HG02798 (cell line): Measurements from ENCODE around the gene RELB.
"Not testable (repeated sequence)": the region's sequence is repeated elsewhere in the genome, so short reads cannot be mapped to it uniquely, and the experiment has no call there.

Source experiments
- ATAC-seq: cut with Tn5 transposase; IDR thresholded peaks from one replicate; pipeline ENCODE4 v1.9.1; 2021; ENCODE audit warnings: mild to moderate bottlenecking; ENCODE audit not compliant: unreplicated experiment, poor library complexity

RELB gene, protein sequence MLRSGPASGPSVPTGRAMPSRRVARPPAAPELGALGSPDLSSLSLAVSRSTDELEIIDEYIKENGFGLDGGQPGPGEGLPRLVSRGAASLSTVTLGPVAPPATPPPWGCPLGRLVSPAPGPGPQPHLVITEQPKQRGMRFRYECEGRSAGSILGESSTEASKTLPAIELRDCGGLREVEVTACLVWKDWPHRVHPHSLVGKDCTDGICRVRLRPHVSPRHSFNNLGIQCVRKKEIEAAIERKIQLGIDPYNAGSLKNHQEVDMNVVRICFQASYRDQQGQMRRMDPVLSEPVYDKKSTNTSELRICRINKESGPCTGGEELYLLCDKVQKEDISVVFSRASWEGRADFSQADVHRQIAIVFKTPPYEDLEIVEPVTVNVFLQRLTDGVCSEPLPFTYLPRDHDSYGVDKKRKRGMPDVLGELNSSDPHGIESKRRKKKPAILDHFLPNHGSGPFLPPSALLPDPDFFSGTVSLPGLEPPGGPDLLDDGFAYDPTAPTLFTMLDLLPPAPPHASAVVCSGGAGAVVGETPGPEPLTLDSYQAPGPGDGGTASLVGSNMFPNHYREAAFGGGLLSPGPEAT

DNA sequence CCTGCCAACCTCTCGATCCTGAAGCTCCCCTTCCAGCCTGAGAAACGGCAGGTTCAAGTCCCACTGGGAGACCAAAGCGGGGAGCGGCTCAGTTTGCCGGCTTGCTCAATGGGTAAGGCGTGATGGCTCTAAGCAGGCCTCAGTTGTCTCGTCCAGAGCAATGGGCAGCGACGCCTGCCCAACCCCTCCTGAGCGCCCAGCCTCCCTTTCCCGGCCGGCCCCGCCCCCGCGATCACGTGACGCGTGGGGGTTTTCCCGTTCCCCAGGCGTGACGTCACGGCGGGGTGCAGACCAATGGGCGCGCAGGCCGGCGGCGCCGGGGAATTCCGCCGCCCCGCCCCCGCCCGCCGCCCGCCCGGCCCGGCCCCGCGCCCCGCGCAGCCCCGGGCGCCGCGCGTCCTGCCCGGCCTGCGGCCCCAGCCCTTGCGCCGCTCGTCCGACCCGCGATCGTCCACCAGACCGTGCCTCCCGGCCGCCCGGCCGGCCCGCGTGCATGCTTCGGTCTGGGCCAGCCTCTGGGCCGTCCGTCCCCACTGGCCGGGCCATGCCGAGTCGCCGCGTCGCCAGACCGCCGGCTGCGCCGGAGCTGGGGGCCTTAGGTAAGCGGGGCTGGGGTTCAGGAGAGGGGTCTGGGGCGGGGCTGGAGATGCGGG is at the start of gene RELB:
TSS of gene RELB (plus strand) at position 378 of the 653 bp plus-strand sequence. CDS start at position 494, 116 bp downstream.
- peak; percentile 65 for ATAC-seq

DNA sequence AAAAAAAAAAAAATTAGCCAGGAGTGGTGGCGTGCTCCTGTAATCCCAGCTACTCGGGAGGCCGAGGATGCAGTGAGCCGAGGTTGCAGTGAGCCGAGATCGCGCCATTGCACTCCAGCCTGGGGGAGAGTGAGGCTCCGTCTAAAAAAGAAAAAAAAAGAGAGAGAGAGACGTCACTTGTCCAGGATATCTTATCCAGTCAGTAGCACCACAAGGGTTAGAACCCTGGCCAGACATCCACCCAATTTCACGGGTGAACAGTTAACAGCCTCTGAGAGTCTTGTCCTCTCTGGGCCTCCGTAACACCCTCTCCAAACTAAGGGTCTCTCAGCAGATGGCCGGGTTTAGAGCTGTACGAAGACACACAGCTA is 47.0 kb upstream of the RELB start:
- no peak for ATAC-seq

DNA sequence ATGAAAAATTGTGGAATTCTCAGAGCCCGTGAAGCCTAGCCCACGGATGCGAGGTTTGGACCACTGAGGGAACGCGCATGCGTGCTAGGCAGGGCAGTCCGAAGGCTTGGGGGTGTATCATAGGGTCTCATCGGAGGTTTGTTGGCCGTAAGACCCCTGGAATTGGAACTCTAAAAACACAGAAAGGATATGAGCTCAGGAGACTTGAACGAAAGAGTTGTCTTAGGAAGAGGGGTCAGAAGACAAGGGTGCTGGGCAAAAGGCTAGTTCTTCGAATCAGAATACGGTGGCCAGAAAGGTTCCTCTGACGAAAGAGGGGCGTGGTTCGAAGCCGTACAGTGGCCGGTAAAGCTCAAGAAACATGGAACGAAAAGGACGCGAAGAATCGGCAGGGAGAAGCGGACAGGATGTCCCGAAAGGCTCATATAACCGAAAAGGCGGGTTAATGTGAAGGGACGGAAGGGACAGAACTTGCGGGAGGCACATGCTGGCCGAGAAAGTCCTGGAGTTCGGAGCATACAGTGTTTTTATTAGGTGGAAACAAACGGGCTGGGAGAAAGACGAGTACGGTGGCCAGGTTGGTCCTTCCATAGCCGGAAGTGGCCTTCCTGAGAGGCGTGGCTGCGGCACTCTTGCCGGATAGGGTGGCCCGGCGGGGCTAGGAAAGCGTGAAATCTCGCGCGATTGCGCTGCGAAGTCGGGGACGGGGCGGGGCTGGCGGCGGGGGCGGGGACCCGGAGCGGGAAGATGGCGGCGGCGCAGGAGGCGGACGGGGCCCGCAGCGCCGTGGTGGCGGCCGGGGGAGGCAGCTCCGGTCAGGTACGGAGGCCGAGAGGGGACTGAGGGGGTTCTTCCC is 46.4 kb upstream of the RELB start, which contains the start of gene CLPTM1:
TSS of gene CLPTM1 (plus strand) at position 732 of the 856 bp plus-strand sequence. CDS start at position 748, 16 bp downstream.
- ATAC-seq: peak; percentile 89

DNA sequence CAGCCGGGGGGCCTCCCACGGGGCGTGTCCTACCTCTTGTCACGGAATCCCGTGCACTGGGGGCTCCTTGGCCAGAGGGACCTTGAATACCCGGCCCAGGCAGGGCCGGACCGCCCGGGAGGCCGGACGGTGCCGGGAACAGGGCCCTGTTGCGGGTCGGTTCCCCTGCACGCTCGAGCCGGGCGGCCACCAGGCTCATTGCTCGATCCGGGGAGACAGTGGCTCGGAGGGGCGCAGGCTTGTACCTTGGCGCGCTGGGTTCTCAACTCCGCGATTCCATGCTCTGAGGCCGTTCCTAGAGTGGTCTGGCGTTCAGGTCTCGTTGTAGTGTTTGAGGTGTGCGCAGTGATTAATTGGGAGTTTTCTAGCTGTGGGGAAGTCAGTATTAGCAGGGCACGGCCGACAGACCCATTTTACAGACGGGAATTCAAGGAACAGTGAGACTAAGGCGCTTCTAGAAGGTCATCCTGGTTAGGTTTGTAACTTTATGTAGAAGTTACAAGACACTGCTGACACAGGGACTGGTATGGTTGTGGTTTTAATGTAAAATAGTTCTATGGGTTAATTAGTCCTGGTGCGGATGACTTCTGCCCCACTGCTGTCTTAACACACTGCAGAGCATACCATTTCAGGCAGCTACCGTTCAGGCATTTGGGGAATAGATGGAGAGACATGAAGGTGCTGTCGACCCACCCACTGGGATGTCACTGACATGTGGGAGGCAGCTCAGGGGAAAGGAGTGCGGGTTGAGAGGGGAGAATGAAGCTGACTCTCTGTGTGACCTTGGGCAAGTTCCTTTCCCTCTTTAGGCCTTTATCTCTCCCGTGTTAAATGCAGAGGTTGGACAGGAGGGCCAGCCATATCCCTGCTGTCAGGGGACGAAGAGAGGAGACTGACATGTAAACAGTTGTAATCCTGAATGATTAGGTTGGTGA is 45.5 kb upstream of the RELB start:
- no peak for ATAC-seq

DNA sequence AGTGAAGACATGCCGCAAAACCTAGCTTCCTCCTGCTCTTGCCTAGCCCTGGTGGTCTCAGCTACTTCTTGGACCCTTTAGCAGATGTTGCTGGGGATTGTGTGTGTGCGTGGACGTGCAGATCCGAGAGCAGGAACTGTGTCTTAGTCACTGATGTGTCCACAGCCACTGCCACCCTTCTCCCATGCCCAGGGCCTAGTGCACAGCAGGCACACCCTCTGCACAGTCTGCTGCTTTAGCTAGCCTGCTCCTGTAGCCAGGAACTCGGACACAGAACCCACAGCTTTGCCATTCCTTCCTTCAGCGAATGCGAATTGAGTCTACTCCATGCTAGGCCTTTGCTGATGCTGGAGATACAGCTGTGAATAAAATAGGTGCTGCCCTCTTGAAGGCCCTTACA is 43.7 kb upstream of the RELB start:
- ATAC-seq: no peak

DNA sequence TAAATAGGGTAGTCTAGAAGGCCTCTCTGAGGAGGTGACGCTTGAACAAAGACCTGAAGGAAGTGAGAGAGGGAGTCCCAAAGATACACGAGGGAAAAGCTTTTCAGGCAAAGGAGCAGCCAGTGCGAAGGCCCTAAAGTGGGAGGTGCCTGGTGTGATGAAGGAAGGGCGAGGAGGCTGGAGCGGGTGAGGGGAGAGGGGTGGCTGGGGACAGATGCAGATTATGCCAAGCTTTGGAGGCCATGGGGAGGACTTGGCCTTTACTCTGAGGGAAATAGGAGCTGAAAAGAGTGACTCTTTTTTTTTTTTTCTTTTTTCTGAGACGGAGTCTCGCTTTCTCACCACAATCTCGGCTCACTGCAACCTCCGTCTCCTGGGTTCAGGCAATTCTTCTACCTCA is 43.2 kb upstream of the RELB start:
- no peak for ATAC-seq

DNA sequence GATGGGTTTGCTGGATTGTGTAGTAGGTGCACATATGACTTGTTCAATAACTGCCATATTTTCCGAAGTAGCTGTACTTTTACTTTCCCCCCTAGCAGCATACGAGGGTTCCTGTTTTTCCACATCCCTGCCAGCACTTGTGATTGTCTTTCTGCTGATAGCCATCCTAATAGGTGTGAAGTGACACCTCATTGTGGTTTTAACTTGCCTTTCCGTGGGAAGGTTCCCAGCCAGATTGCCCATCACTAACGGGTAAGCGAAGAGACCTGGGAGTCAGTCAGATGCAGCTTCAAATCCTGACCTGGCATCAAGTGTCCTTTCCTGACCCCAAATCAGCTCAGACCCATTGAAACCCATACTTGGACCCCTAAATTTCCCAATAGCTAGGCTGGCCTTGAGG is 41.6 kb upstream of the RELB start:
- no peak for ATAC-seq

DNA sequence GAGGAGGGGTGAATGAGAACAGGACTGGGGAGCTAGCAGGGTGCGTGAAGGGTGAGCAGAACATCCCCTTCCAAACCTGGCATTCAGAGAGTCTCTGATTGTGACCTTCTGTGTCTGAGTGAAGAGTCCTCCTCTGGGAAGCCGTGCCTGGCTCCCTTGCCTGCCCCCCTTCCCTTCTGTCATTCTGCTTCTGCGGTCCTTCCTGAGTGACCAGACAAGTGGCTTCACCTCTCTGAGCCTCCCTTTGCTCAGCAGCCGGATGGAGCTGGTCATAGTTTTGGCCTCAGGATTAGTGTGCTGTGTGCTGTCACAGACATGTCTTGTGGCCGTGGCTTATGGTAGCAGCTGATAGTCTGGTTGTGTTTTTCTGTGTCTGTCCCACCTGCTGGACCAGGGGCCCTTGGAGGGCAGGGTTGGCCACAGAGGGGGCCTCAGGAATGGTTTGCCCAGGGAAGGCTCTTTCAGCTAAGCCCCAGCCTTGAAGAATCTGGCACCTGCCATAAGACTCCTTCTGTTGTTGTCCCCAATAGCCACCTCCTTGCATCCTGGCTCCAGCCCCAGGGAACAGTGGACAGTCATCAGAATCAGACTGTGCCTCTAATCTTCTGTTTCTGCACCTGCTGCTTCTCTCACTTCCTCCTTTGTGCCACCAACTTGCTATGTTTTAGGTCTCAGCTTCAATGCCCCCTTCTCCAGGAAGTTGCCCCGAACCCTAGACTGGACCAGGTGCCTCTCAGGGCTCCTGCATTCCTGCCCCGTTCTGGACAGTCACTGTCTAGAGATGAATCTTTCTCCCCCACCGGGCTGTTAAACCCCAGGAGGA is 40.1 kb upstream of the RELB start:
- ATAC-seq: no peak

DNA sequence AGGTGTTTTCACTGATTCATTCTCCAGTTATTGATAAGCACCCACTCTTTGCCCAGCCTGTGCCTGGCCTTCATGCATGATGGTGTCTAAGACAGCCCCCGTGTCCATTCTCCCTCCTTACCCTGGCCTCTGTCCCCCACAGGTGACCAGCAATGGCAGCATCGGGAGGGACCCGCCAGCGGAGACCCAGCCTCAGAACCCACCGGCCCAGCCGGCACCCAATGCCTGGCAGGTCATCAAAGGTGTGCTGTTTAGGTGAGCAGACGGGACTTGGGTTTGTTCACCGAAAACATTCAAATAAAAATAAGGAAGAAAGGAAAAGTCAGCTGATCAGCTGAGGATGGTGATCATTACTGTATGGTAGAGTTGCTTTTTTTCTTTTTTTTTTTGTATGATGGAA is 39.4 kb upstream of the RELB start:
- no peak for ATAC-seq

DNA sequence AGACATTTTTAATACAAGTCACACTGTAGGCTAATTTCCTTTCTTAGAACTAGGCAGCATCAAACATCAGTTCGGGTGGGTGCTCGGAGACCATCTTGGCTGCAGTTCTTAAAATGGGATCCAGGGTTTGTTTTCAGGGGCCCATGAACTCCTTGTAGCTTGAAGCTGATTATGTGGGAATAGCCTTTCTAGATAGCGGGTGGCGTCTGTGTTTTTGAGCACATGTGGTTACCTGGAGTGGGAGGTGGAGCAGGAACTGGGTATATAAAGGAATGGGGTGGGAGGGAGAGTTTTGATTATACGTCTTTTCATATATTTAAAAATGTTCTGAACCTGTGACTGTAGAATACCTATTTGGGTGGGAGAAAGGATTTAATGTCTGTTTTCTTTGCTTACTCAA is 33.1 kb upstream of the RELB start:
- ATAC-seq: no peak

DNA sequence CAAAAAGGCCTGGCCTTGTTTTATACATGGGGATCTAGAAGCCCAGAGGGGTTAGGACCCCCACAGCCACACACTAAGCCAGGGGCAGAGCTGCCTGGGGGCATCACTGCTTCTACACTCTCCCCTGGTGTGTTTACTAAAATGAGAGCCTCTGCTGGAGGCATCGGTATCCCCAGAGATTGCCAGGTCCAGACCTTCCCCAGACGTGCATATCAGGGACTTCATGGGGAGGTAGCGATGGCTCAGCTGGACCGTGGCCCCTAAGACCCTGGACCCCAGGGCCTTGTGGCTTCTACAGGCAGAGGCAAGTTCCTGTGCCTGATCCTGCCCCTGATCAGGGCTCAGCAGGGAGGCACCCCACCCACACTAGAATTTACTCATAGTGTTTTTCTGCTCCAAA is 32.6 kb upstream of the RELB start:
- ATAC-seq: no peak

DNA sequence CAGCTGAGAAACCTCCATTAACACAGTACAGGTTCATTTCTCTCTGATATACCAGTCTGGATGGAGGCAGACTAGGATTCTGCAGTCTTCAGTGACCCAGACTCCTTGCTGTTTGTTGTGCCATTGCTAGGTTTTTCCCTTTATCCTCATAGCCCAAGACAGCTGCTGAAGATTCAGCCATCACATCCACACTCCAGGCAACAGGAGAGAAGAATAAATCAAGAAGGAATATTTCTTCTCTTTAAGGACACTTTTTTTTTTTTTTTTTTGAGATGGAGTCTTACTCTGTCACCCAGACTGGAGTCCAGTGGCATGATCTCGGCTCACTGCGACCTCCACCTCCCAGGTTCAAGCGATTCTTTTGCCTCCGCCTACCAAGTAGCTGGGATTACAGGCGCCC is 31.8 kb upstream of the RELB start:
- ATAC-seq: no peak

DNA sequence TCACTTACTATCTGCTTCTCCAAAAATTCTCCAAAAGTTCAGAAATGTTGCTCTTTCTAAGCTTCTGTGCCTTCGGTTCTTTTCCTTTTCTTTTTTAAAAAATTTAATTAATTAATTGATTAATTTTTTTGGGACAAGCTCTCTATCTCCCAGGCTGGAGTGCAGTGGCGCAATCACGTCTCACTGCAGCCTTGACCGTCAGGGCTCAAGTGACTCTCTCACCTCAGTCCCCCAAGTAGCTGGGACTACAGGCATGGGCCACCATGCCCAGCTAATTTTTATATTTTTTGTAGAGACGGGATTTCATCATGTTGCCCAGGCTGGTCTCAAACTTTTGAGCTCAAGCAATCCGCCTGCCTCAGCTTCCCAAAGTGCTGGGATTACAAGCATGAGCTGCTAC is 29.8 kb upstream of the RELB start:
- ATAC-seq: not testable (repeated sequence)

DNA sequence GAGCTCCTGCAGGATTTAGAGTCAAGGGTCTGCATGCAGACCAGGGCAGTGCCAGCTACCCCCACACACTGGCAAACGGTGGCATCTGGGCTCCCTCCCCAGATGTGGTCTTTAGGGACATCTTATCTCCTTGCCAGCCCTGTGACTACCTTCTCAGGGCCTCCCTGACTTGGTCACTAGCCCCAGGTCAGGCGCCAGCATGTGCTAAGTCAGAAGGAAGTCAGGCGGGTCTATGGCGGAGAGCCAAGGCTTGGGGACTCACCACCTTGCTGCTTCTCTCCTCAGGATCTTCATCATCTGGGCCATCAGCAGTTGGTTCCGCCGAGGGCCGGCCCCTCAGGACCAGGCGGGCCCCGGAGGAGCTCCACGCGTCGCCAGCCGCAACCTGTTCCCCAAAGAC is 28.5 kb upstream of the RELB start:
- ATAC-seq: no peak

DNA sequence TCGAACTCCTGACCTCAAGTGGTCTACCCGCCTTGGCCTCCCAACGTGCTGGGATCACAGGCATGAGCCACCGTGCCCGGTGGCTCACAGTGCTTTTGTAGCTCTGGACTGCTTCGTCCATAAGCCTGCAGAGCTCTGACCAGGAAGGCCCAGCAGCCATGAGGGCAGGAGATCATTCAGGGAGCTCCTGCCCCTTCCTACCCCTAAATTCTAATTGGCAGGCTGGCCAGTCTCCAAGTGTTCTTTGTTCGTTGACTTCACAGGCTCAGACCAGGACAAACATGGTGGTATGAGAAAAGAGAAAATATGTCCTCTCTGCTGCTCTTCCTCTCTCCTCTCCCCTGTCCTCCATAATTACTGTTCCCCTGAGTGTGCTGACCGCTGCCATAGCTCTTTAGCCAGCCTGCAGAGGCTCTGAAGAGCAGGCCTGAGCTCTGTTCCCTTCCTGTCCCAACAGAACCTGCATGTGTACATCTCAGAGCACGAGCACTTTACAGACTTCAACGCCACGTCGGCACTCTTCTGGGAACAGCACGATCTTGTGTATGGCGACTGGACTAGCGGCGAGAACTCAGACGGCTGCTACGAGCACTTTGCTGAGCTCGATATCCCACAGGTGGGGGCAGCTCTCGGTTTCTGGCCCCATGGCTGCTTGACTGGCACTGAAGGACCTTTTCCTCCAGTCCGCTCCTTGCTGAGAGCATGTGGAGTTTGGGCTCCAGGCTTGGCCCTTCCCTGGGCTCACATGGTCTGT is 27.1 kb upstream of the RELB start:
- no peak for ATAC-seq

DNA sequence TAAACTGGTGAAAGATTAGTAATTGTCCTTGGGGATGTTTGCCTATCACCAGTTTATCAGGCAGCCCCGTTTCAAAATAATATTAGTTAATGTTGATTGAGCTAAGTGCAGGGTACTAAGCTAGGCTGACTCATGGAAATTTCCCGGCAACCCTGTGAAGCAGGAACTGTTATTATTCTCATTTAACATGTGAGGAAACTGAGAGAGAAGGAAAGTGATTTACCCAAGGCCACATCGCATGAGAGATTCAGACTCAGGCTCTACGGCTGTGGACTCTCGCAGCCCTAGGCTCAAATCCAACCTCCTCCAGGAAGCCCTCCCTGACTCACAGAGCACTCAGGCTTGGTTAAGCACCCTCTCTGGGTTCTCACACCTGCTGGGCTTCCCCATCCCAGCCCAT is 26.4 kb upstream of the RELB start:
- no peak for ATAC-seq

DNA sequence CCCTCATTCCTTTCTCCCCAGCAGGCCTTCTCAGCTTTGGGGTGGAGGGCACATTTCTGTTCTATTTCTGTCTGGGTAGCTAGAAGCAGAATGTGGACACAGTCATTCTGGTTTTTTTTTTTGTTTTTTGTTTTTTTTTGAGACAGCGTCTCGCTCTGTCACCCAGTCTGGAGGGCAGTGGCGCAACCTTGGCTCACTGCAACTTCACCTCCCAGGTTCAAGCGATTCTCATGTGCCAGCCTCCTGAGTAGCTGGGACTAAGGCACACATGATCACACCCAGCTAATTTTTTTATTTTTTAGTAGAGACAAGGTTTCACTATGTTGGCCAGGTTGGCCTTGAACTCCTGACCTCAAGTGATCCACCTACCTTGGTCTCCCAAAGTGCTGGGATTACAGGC is 25.8 kb upstream of the RELB start:
- ATAC-seq: no peak

DNA sequence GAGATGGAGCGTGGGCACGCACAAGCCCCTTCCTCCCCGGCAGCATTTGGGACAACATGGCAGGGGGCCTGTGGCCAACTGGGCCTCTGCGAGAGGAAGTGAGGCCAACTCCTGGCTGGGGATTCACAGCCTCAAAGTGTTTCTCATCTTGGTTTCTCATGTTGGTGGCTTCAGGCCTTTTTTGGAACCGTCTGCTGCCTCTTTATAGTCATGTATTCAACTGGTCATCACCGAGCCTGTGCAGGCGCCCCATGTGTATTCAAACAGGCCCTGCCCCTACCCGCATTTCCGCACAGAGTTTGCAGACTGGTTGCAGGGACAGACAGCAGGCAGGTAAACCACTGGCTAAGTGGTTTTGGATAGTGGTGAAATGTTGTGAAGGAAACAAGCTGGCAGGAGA is 17.3 kb upstream of the RELB start:
- no peak for ATAC-seq
